OCI-LY1 (cell line): ENCODE results near the gene KRT20.

Experiments
- CTCF ChIP-seq: fragments of 200-600 bp; sonication (generic), shearing (Covaris generic); IDR thresholded peaks from 2 replicates; pipeline ENCODE4 v1.5.1; 2017; ENCODE audit warnings: mild to moderate bottlenecking, antibody characterized with exemption, low read length, moderate library complexity, mixed read lengths
- EZH2 ChIP-seq: fragments of 200-600 bp; sonication (generic), shearing (Covaris generic); IDR thresholded peaks from 2 replicates; pipeline ENCODE4 v1.8.0; 2017; ENCODE audit warnings: borderline replicate concordance, mixed run types, mild to moderate bottlenecking, antibody characterized with exemption, low read length, moderate library complexity, mixed read lengths

- peak; percentile 73 for TF ChIP-seq CTCF
- no peak for TF ChIP-seq EZH2
These were observed 24.3 kb upstream of the KRT20 start for GRCh38 chr17:40909351-40909750.
